SU-DHL-6 (cell line): Measurements from ENCODE around the gene IL17RD.

Source experiments
- CTCF ChIP-seq: fragments of 200-600 bp; sonication (generic); IDR thresholded peaks from one replicate; pipeline ENCODE4 v1.5.1; 2017; ENCODE audit warnings: antibody characterized with exemption, mild to moderate bottlenecking, low read length, moderate library complexity; ENCODE audit not compliant: insufficient read depth, poor library complexity, severe bottlenecking
- EZH2phosphoT487 ChIP-seq: fragments of 200-600 bp; sonication (generic), shearing (Covaris generic); conservative IDR thresholded peaks from 2 replicates; pipeline ENCODE4 v1.6.1; 2018; ENCODE audit warnings: mild to moderate bottlenecking, antibody characterized with exemption, low read length, moderate library complexity, mixed read lengths

GRCh38 chr3:57135964-57136719, 29.0 kb downstream of the IL17RD start:
- TF ChIP-seq CTCF, result no peak
- no peak for TF ChIP-seq EZH2phosphoT487
